Stimulated activated CD4-positive, alpha-beta T cell treated with anti-CD3 and anti-CD28 coated beads, Interleukin-1b, Interleukin-23, amount 100 ng/mL, for 4 hours (primary cell): Measurements from ENCODE around the gene GAPT.
A peak's percentile ranks its signal among the peaks of the same experiment; 100 is the strongest.

Experiments used
- DNase-seq, 2 donors: peaks; one replicate each; pipeline ENCODE4 v3.0.0-alpha.2; 2020; ENCODE audit warnings: low read depth in 2 of 2

Gene GAPT

GRCh38 chr5:58491216-58491892 is at the start of gene GAPT:
Gene GAPT (plus strand): TSS chr5:58491435. CDS start chr5:58494537, 3,102 bp downstream.
- no peak for DNase-seq

GRCh38 chr5:58444805-58445204 is 46.4 kb upstream of the GAPT start:
- no peak for DNase-seq

- DNase-seq: no peak
Measured at GRCh38 chr5:58446024-58446423, 45.2 kb upstream of the GAPT start.

- no peak for DNase-seq
Measured at GRCh38 chr5:58447226-58447625, 44.0 kb upstream of the GAPT start.

- DNase-seq: no peak
Measured at GRCh38 chr5:58450018-58450417, 41.2 kb upstream of the GAPT start.

GRCh38 chr5:58450811-58451629 is 40.2 kb upstream of the GAPT start:
- no peak for DNase-seq

- no peak for DNase-seq
Measured at GRCh38 chr5:58451732-58452565, 39.3 kb upstream of the GAPT start.

- DNase-seq: no peak
Measured at GRCh38 chr5:58452566-58453258, 38.5 kb upstream of the GAPT start.

GRCh38 chr5:58453306-58453705 is 37.9 kb upstream of the GAPT start:
- DNase-seq: no peak

- no peak for DNase-seq
Measured at GRCh38 chr5:58454025-58454424, 37.2 kb upstream of the GAPT start.

GRCh38 chr5:58455066-58455465 is 36.2 kb upstream of the GAPT start:
- DNase-seq: no peak

- DNase-seq: no peak
Measured at GRCh38 chr5:58455480-58455879, 35.8 kb upstream of the GAPT start.

GRCh38 chr5:58456026-58456425 is 35.2 kb upstream of the GAPT start:
- no peak for DNase-seq

GRCh38 chr5:58456486-58456885 is 34.7 kb upstream of the GAPT start:
- DNase-seq: no peak

GRCh38 chr5:58457050-58457449 is 34.2 kb upstream of the GAPT start:
- no peak for DNase-seq

GRCh38 chr5:58458141-58458742 is 33.0 kb upstream of the GAPT start:
- no peak for DNase-seq

- no peak for DNase-seq
Measured at GRCh38 chr5:58458743-58459145, 32.5 kb upstream of the GAPT start.

- DNase-seq: peak in 1 of 2 donors; percentile 19
Measured at GRCh38 chr5:58459146-58460001, 31.9 kb upstream of the GAPT start.

- peak; percentile 91 to 96 for DNase-seq
Measured at GRCh38 chr5:58460002-58460731, 31.1 kb upstream of the GAPT start, which contains the start of gene PLK2. Gene PLK2 (minus strand): TSS chr5:58460086. CDS start chr5:58459959, 127 bp downstream.
